Right forelimb (tissue), 1 donor: ENCODE data around the gene ITPRIPL1.
A peak's percentile ranks its signal among the peaks of the same experiment; 100 is the strongest.

Experiments
- DNase-seq: peaks from one replicate; pipeline ENCODE4 v3.0.0-alpha.2; 2018

ITPRIPL1 gene

GRCh38 chr2:96323849-96324248 lies 1.3 kb upstream of the ITPRIPL1 start:
- DNase-seq: no peak

GRCh38 chr2:96324721-96325040 lies 436 bp upstream of the ITPRIPL1 start:
- no peak for DNase-seq

GRCh38 chr2:96325884-96326255 lies 753 bp downstream of the ITPRIPL1 start:
- no peak for DNase-seq

- no peak for DNase-seq
Observed at GRCh38 chr2:96326564-96326963, 1.4 kb downstream of the ITPRIPL1 start.

GRCh38 chr2:96326990-96327820 lies 2.1 kb downstream of the ITPRIPL1 start:
- no peak for DNase-seq

- DNase-seq: no peak
Observed at GRCh38 chr2:96329456-96329855, 4.3 kb downstream of the ITPRIPL1 start.

GRCh38 chr2:96329874-96330273 lies 4.8 kb downstream of the ITPRIPL1 start:
- DNase-seq: no peak

- DNase-seq: no peak
Observed at GRCh38 chr2:96330407-96330806, 5.3 kb downstream of the ITPRIPL1 start.

- DNase-seq: no peak
Observed at GRCh38 chr2:96333708-96334107, 8.6 kb downstream of the ITPRIPL1 start.

- DNase-seq: no peak
Observed at GRCh38 chr2:96336104-96336775, 11.1 kb downstream of the ITPRIPL1 start.

- DNase-seq: no peak
Observed at GRCh38 chr2:96336873-96337272, 11.8 kb downstream of the ITPRIPL1 start.

- DNase-seq: no peak
Observed at GRCh38 chr2:96340493-96341414, 15.6 kb downstream of the ITPRIPL1 start.

- no peak for DNase-seq
Observed at GRCh38 chr2:96341641-96342040, 16.5 kb downstream of the ITPRIPL1 start.

- DNase-seq: no peak
Observed at GRCh38 chr2:96342085-96342484, 17.0 kb downstream of the ITPRIPL1 start.

GRCh38 chr2:96344011-96344410 lies 18.9 kb downstream of the ITPRIPL1 start:
- no peak for DNase-seq

- no peak for DNase-seq
Observed at GRCh38 chr2:96345438-96345837, 20.3 kb downstream of the ITPRIPL1 start.

GRCh38 chr2:96345868-96346462 lies 20.8 kb downstream of the ITPRIPL1 start:
- DNase-seq: no peak

GRCh38 chr2:96347395-96347794 lies 22.3 kb downstream of the ITPRIPL1 start:
- DNase-seq: no peak

GRCh38 chr2:96353032-96353561 lies 28.0 kb downstream of the ITPRIPL1 start:
- DNase-seq: peak; percentile 71

- DNase-seq: no peak
Observed at GRCh38 chr2:96353606-96354101, 28.5 kb downstream of the ITPRIPL1 start.

- DNase-seq: no peak
Observed at GRCh38 chr2:96354492-96354891, 29.4 kb downstream of the ITPRIPL1 start.

GRCh38 chr2:96356889-96357288 lies 31.8 kb downstream of the ITPRIPL1 start:
- DNase-seq: no peak

GRCh38 chr2:96359310-96359709 lies 34.2 kb downstream of the ITPRIPL1 start:
- DNase-seq: no peak
